Mucosa of descending colon (tissue), 3 donors: ENCODE measurements around the gene GOLGA6C. TPM values are rescaled to one million over a fixed set of nuclear protein-coding genes. Genes with fewer than 3 reads are reported as not detected.
A peak's percentile ranks its signal among the peaks of the same experiment; 100 is the strongest.

Experiments
- ATAC-seq: fragments of 200-7000 bp; cut with Tn5 transposase; one replicate; pipeline ENCODE4 v1.9.1; 2020; ENCODE audit warnings: mild to moderate bottlenecking, moderate library complexity
- DNase-seq, 3 donors: peaks; one replicate each; pipeline ENCODE4 v3.0.0-alpha.2; 2020
- H3K36me3 ChIP-seq: fragments of 200-600 bp; one replicate; pipeline ENCODE4 v1.8.0; 2021; ENCODE audit warnings: low read depth, mild to moderate bottlenecking
- H3K4me1 ChIP-seq: fragments of 200-600 bp; one replicate; pipeline ENCODE4 v1.8.0; 2021; ENCODE audit warnings: low read depth, mild to moderate bottlenecking
- H3K4me3 ChIP-seq: fragments of 200-600 bp; one replicate; pipeline ENCODE4 v1.8.0; 2021; ENCODE audit warnings: mild to moderate bottlenecking
- H3K9me3 ChIP-seq: fragments of 200-600 bp; one replicate; pipeline ENCODE4 v1.8.0; 2021; ENCODE audit warnings: mild to moderate bottlenecking
- CTCF ChIP-seq: fragments of 200-600 bp; IDR thresholded peaks from one replicate; pipeline ENCODE4 v1.8.0; 2022; ENCODE audit warnings: antibody characterized with exemption, mild to moderate bottlenecking
- intact Hi-C, 2 donors: fragments of 100-400 bp; cut with DNase I in 1 of 2; cut with micrococcal nuclease in 1 of 2; formaldehyde crosslinking; loops; one replicate each; pipeline versions ENCODE4 v1.11.0 to v1.11.1; 2022; cut with DNase I, micrococcal nuclease
- total RNA-seq, 3 donors: library from RNA; stranded (reverse); fragmentation: NEBNext Ultra II Directional in 2 of 3; extraction: Animal tissue kit (Norgen Biotek cat#: 25700) in 2 of 3; gene quantifications; one replicate each; pipeline versions ENCODE4 v1.2.1 to v1.2.4, GENCODE V29; 2021 to 2023
- donor health status: DM: no; HTN: no; CAD: no; lungs with moderate emphysema.
- donor health status: DM: no; HTN: no; CAD: no.
- donor health status: DM: no; HTN: yes; CAD: no.

GOLGA6C gene
- total RNA-seq, 3 donors from 2014 or later, result not detected

DNA sequence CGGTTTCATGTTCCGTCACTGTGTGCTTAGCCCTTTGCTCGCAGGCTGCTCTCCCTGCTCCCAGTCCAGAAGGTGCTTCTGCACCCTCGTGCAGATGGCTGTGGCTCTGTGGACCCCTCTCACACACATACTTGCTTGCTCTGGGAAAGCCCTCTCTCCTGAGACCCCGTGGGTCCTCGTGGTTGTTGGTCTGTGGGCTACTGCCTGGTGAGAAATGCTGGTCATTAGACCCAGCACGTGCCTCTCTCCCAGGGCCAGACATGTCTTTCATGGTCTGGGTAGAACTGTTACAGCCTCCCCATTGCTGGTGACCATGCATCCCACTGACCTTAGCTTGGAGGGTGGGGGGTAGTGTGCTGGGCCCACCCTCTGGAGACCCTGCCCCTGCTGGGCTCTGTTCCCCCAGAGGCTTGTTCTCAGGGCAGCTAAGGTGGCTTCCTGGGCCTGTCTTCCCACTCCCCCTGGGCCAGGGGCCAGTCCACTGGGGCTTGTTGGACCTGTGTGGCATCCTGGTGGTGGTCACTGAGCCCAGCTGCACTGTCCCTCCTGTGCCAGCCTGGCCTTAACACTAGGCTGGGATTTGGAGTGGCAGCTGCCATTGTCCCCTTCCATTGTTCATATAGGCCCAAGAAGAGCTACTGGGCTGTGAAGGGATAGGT, 45.8 kb upstream of the GOLGA6C start:
- H3K4me3 ChIP-seq, result no peak overlapping the region
- no peak for ATAC-seq
- TF ChIP-seq CTCF, result no peak
- no peaks in the 10 kb centered on the region for H3K4me1 ChIP-seq
- no peaks in the 10 kb centered on the region for H3K9me3 ChIP-seq
- peaks cover 11% of the 10 kb centered on the region for H3K36me3 ChIP-seq
- intact Hi-C loops, result loop anchor here in 1 of 2 donors (5.0 kb wide), 1 partner anchor 170 kb away; no protein-coding TSS in a partner anchor
- DNase-seq, result no peak

- ATAC-seq (no peak), DNase-seq (no peak)
- Histone ChIP-seq H3K4me3 (no peak overlapping the region), H3K9me3 (no peaks in the 10 kb centered on the region), H3K4me1 (no peaks in the 10 kb centered on the region), H3K36me3 (peaks cover 9% of the 10 kb centered on the region)
- no peak for TF ChIP-seq CTCF
- intact Hi-C loops, result loop anchor here in 1 of 2 donors (5.0 kb wide), 1 partner anchor 171 kb away; no protein-coding TSS in a partner anchor
These were observed 44.8 kb upstream of the GOLGA6C start for GRCh38 chr15:75213212-75213767.

DNA sequence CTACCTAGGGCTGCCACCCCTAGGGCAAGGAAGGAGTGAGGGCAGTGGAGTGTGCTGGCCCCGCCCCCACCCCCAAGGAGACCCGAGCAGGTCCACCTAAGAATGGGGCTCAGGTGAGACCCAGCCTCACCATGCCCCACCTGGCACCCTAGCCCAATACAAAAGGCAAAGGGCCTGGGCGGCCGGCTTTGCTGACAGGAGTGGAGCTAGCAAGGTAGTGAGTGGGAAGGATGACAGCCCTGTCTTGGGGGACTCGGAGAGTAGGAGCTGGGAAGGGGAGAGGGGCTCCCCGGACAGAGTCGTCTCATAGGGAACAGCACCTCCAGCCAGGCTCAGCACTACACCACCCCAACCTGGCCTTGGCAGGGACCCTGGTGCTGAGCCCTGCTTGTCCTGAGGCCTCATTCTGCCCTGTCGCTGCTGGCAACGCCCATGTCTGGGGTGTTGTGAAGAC, 44.3 kb upstream of the GOLGA6C start:
- TF ChIP-seq CTCF, result no peak
- H3K9me3 ChIP-seq, result no peaks in the 10 kb centered on the region
- DNase-seq (no peak), ATAC-seq (peak; percentile 5)
- H3K4me1 ChIP-seq, result no peaks in the 10 kb centered on the region
- peaks cover 4% of the 10 kb centered on the region for H3K36me3 ChIP-seq
- H3K4me3 ChIP-seq, result no peak overlapping the region
- intact Hi-C loops, result loop anchor here in 1 of 2 donors (5.0 kb wide), 1 partner anchor 171 kb away; no protein-coding TSS in a partner anchor

DNA sequence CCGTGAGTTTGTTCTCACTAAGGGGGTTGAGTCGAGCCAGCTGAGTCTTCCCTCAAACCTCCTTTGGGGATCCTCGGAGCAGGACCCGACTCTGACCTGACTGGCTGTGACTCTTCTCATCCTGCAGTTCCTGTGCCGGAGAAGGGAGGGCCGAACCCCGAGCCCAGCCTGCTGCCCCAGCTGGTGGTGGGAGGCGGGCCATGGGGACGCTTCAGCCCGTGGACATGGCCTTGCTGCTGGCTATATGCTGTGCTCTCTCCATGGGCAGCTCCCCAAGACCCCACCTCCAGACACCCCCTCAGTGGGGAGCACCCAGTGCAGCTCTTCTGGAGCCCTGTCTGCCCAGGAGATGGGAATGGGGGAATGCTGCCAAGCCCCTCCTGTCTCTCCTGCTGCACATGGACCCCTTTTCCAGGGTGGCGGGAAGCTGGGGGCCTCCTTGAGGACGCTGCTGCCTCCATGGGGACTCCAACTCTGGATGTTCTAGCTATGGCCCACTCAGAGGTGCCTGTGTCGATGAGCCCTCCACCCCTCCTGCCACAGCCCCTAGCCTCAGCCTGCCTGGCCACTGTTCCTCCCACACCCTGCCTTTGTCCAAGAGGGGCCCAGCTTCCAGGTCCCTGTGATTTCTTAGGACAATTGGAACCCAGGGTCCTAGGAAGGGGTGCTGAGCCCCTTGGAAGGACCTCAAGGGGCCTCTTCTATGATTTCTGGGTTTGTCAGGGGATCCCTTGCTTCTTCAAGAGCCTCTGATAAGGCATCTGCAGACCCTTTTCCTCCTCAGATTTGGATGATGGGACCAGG, 43.6 kb upstream of the GOLGA6C start:
- H3K4me1 ChIP-seq, result no peaks in the 10 kb centered on the region
- no peaks in the 10 kb centered on the region for H3K9me3 ChIP-seq
- intact Hi-C loops, result loop anchor here in 1 of 2 donors (5.0 kb wide), 1 partner anchor 172 kb away; no protein-coding TSS in a partner anchor
- DNase-seq (no peak), ATAC-seq (no peak)
- no peak overlapping the region for H3K4me3 ChIP-seq
- peaks cover 3% of the 10 kb centered on the region for H3K36me3 ChIP-seq
- TF ChIP-seq CTCF, result no peak

GRCh38 chr15:75215107-75216004, 42.8 kb upstream of the GOLGA6C start:
- no peaks in the 10 kb centered on the region for H3K9me3 ChIP-seq
- no peak for DNase-seq
- peak; percentile 13 for ATAC-seq
- no peaks in the 10 kb centered on the region for H3K4me1 ChIP-seq
- TF ChIP-seq CTCF, result no peak
- intact Hi-C loops, result no loop called here
- peaks cover 3% of the 10 kb centered on the region for H3K36me3 ChIP-seq
- no peak overlapping the region for H3K4me3 ChIP-seq
